ENCODE measurements around the gene WSCD1. TPM values are rescaled to one million over a fixed set of nuclear protein-coding genes. Genes with fewer than 3 reads are reported as not detected.

WSCD1 gene
- total RNA-seq, 1 donor from 2014 or later, result 2.6 TPM

GRCh38 chr17:6107791-6108190, 37.6 kb downstream of the WSCD1 start:
- DNase-seq (ENCODE audit: low spot score), result no peak

- no peak for DNase-seq (ENCODE audit: low spot score)
These were observed 38.2 kb downstream of the WSCD1 start for GRCh38 chr17:6108382-6108781.

GRCh38 chr17:6108987-6109386, 38.8 kb downstream of the WSCD1 start:
- no peak for DNase-seq (ENCODE audit: low spot score)

- DNase-seq (ENCODE audit: low spot score), result no peak
These were observed 39.4 kb downstream of the WSCD1 start for GRCh38 chr17:6109536-6109935.

GRCh38 chr17:6110088-6110487, 39.9 kb downstream of the WSCD1 start:
- no peak for DNase-seq (ENCODE audit: low spot score)

GRCh38 chr17:6110592-6110991, 40.4 kb downstream of the WSCD1 start:
- DNase-seq (ENCODE audit: low spot score), result no peak

- DNase-seq (ENCODE audit: low spot score), result no peak
These were observed 50.2 kb downstream of the WSCD1 start for GRCh38 chr17:6120351-6120750.

- DNase-seq (ENCODE audit: low spot score), result no peak
These were observed 54.7 kb downstream of the WSCD1 start for GRCh38 chr17:6124856-6125255.

GRCh38 chr17:6126768-6127167, 56.6 kb downstream of the WSCD1 start:
- no peak for DNase-seq (ENCODE audit: low spot score)

- DNase-seq (ENCODE audit: low spot score), result no peak
These were observed 64.5 kb downstream of the WSCD1 start for GRCh38 chr17:6134721-6135120.

- DNase-seq (ENCODE audit: low spot score), result no peak
These were observed 65.1 kb downstream of the WSCD1 start for GRCh38 chr17:6135236-6135635.

GRCh38 chr17:6135996-6136395, 65.8 kb downstream of the WSCD1 start:
- DNase-seq (ENCODE audit: low spot score), result no peak

- no peak for DNase-seq (ENCODE audit: low spot score)
These were observed 67.7 kb downstream of the WSCD1 start for GRCh38 chr17:6137716-6138502.

- DNase-seq (ENCODE audit: low spot score), result no peak
These were observed 68.7 kb downstream of the WSCD1 start for GRCh38 chr17:6138761-6139446.

GRCh38 chr17:6139447-6139832, 69.3 kb downstream of the WSCD1 start:
- no peak for DNase-seq (ENCODE audit: low spot score)

- no peak for DNase-seq (ENCODE audit: low spot score)
These were observed 70.0 kb downstream of the WSCD1 start for GRCh38 chr17:6140188-6140587.

- DNase-seq (ENCODE audit: low spot score), result no peak
These were observed 70.7 kb downstream of the WSCD1 start for GRCh38 chr17:6140728-6141330.

- DNase-seq (ENCODE audit: low spot score), result no peak
These were observed 72.5 kb downstream of the WSCD1 start for GRCh38 chr17:6142701-6143100.

GRCh38 chr17:6145946-6146345, 75.8 kb downstream of the WSCD1 start:
- DNase-seq (ENCODE audit: low spot score), result no peak

- no peak for DNase-seq (ENCODE audit: low spot score)
These were observed 76.9 kb downstream of the WSCD1 start for GRCh38 chr17:6147042-6147441.

GRCh38 chr17:6153375-6153774, 83.2 kb downstream of the WSCD1 start:
- DNase-seq (ENCODE audit: low spot score), result no peak

- no peak for DNase-seq (ENCODE audit: low spot score)
These were observed 87.5 kb downstream of the WSCD1 start for GRCh38 chr17:6157716-6158115.

Measured in mucosa of gallbladder (tissue), 1 donor.